Measurements from ENCODE around the gene TPP2. TPM values are rescaled to one million over a fixed set of nuclear protein-coding genes. Genes with fewer than 3 reads are reported as not detected.

Gene TPP2
- total RNA-seq, 1 experiment from 2014 or later: 31.6 TPM

- intact Hi-C loops (cut with micrococcal nuclease; ENCODE audit: unreplicated experiment): no loop called here
- no peak within 1 kb of the TSS for H3K27ac ChIP-seq (ENCODE audit: low read length)
- BruUV-seq (replicated peaks): no TSS peak
- H3K9me3 ChIP-seq (ENCODE audit: control insufficient read depth, insufficient read depth, low read depth, low read length): no peaks in the 10 kb centered on the region
- TF ChIP-seq, protein P1, sequence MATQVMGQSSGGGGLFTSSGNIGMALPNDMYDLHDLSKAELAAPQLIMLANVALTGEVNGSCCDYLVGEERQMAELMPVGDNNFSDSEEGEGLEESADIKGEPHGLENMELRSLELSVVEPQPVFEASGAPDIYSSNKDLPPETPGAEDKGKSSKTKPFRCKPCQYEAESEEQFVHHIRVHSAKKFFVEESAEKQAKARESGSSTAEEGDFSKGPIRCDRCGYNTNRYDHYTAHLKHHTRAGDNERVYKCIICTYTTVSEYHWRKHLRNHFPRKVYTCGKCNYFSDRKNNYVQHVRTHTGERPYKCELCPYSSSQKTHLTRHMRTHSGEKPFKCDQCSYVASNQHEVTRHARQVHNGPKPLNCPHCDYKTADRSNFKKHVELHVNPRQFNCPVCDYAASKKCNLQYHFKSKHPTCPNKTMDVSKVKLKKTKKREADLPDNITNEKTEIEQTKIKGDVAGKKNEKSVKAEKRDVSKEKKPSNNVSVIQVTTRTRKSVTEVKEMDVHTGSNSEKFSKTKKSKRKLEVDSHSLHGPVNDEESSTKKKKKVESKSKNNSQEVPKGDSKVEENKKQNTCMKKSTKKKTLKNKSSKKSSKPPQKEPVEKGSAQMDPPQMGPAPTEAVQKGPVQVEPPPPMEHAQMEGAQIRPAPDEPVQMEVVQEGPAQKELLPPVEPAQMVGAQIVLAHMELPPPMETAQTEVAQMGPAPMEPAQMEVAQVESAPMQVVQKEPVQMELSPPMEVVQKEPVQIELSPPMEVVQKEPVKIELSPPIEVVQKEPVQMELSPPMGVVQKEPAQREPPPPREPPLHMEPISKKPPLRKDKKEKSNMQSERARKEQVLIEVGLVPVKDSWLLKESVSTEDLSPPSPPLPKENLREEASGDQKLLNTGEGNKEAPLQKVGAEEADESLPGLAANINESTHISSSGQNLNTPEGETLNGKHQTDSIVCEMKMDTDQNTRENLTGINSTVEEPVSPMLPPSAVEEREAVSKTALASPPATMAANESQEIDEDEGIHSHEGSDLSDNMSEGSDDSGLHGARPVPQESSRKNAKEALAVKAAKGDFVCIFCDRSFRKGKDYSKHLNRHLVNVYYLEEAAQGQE (IDR thresholded peaks at IDR 0.05; ENCODE audit: insufficient read depth in 1 of 2, low read depth in 2 of 2, low read length in 1 of 2): no peak
- no peak for TF ChIP-seq POLR2AphosphoS5 (IDR thresholded peaks at IDR 0.05; ENCODE audit: low read depth, low read length)
- TF ChIP-seq TCF7L2 (IDR thresholded peaks at IDR 0.05; ENCODE audit: low read depth, low read length): no peak
- no peak for TF ChIP-seq CTCF (IDR thresholded peaks at IDR 0.05)
- ChIA-PET POLR2A (no interaction called here), CTCF (no interaction called here)
- DNase-seq (ENCODE audit: low read depth, low spot score) (no peak), ATAC-seq (no peak)
- no peaks in the 10 kb centered on the region for H3K4me1 ChIP-seq (ENCODE audit: control insufficient read depth, insufficient read depth, low read length)
- in situ Hi-C loops (cut with HindIII; ENCODE audit: low pct_unique_long_range_greater_than_20kb, low sequenced_read_pairs): no loop called here
- no peaks in the 10 kb centered on the region for H3K36me3 ChIP-seq (ENCODE audit: control insufficient read depth, insufficient read depth, low read length)
- H3K4me3 ChIP-seq (ENCODE audit: low read depth in 2 of 2, low read length in 2 of 2): no peak within 1 kb of the TSS
- H3K27me3 ChIP-seq (ENCODE audit: control insufficient read depth, insufficient read depth, low read length): no peaks in the 10 kb centered on the region
Observed at GRCh38 chr13:102694937-102695336, 98.2 kb downstream of the TPP2 start, which contains the start of gene METTL21C. TSS of gene METTL21C (minus strand) at chr13:102695044. CDS start at chr13:102694498, 546 bp downstream.

DNA sequence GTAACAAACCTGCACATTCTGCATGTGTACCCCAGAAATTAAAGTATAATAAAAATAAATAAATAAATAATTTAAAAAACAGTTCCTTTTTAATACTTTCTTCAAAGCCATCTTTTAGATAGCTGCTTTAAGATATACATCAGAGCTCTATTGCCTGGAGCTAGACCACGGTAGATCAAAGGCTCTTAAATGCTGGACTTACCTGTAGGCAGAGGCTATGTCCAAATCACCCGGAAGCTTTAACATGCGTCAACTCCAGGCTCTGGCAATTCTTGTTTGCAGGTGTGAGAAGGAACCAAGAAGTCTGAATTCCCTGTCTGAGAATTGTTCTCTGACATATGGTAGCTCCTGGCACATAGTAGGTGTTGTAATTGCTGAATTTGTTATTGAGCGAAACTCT is 99.7 kb downstream of the TPP2 start:
- H3K9me3 ChIP-seq (ENCODE audit: control insufficient read depth, insufficient read depth, low read depth, low read length): no peaks in the 10 kb centered on the region
- H3K27me3 ChIP-seq (ENCODE audit: control insufficient read depth, insufficient read depth, low read length): no peaks in the 10 kb centered on the region
- DNase-seq (ENCODE audit: low read depth, low spot score): no peak
- H3K4me3 ChIP-seq (ENCODE audit: low read depth in 2 of 2, low read length in 2 of 2): no peak overlapping the region
- BruUV-seq (replicated peaks): no TSS peak
- no peak for ATAC-seq
- no peaks in the 10 kb centered on the region for H3K36me3 ChIP-seq (ENCODE audit: control insufficient read depth, insufficient read depth, low read length)
- ChIA-PET CTCF (no interaction called here), POLR2A (no interaction called here)
- TF ChIP-seq, protein P1 (IDR thresholded peaks at IDR 0.05; ENCODE audit: insufficient read depth in 1 of 2, low read depth in 2 of 2, low read length in 1 of 2): no peak
- TF ChIP-seq POLR2AphosphoS5 (IDR thresholded peaks at IDR 0.05; ENCODE audit: low read depth, low read length) (no peak), CTCF (IDR thresholded peaks at IDR 0.05) (no peak), SIN3A (IDR thresholded peaks at IDR 0.05; ENCODE audit: borderline replicate concordance, insufficient read depth, low read depth, low read length) (no peak), TCF7L2 (IDR thresholded peaks at IDR 0.05; ENCODE audit: low read depth, low read length) (no peak)
- intact Hi-C loops (cut with micrococcal nuclease; ENCODE audit: unreplicated experiment) (no loop called here), in situ Hi-C loops (cut with HindIII; ENCODE audit: low pct_unique_long_range_greater_than_20kb, low sequenced_read_pairs) (no loop called here)
- H3K4me1 ChIP-seq (ENCODE audit: control insufficient read depth, insufficient read depth, low read length): no peaks in the 10 kb centered on the region
- H3K27ac ChIP-seq (ENCODE audit: low read length): no peak overlapping the region

Measured in Panc1 (cell line).